Hematopoietic multipotent progenitor cell (in vitro differentiated cells): Measurements from ENCODE around the gene ATXN8OS. TPM values are rescaled to one million over a fixed set of nuclear protein-coding genes. Genes with fewer than 3 reads are reported as not detected.
A peak's percentile ranks its signal among the peaks of the same experiment; 100 is the strongest.
"Not testable (repeated sequence)": the region's sequence is repeated elsewhere in the genome, so short reads cannot be mapped to it uniquely, and the experiment has no call there.

ENCODE experiments used
- DNase-seq, 3 donors: peaks; one replicate each; pipeline ENCODE4 v3.0.0-alpha.2; 2011 to 2015; ENCODE audit warnings: low read depth in 2 of 3, low spot score in 2 of 3
- total RNA-seq: library from RNA; depleted of rRNA; stranded (reverse); fragments of >200 nt; gene quantifications from one replicate; pipeline ENCODE4 v1.2.3, GENCODE V29; 2012

The ATXN8OS gene
- not detected for total RNA-seq

DNA sequence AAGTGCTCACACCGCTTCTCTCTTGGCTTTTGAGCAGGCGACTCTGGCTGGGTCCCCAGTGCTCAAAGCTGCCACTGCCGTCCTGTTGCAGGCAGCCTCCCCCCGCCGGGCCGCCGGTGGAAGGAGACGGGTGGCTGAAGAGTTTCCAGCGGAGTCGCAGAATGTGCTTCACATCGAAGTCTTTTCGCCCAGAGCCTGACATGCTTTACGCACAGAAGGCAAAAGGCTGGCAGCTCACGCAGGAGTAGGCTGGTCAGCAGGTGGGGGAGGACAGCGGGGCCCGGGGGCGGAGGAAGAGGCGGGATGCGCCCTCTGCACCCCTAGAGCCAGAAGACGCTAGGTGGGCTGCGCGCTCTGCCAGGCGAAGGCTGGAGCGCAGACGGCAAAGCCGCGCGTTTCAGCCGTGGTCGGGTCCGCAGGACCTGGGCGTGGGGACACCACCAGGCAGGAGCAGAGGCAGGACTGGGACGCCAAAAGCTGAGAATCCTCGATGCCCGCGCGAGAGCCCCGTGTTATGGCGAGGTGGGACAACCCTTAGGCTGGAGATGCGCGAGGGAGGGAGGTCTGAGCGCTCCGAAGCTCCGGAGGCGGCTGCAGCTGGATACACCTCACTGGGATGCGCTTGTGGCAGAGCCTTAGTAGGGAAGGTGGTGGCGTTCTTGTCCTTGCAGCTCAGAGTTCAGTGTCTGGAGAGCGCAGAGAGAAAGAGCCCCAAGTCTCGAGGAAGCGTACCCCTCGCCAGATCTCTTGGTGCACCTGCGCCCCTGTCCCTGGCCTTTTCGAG lies at the start of gene ATXN8OS:
Gene ATXN8OS (plus strand): TSS at position 329 of the 784 bp plus-strand sequence.
- peak in 1 of 3 donors; percentile 0 for DNase-seq

DNA sequence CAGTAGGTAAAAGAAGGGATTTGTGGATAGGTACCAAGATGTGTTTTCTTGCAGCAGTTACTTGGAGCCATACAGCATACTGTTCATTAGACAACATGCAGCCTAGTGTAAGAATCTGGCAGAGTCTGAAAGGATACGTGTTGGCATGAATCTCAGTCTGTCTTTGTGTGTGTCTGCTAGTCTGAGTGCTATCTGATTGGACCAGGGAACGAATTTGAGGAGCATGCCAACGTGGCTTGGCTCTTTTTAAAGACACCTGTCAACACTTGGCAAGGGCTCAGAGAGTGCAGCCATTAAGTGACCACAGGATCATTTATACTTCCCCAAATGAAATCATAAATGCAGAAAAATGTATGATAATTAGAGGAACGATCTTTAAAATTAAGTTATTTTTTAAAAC lies 27.6 kb upstream of the ATXN8OS start:
- DNase-seq = no peak

DNA sequence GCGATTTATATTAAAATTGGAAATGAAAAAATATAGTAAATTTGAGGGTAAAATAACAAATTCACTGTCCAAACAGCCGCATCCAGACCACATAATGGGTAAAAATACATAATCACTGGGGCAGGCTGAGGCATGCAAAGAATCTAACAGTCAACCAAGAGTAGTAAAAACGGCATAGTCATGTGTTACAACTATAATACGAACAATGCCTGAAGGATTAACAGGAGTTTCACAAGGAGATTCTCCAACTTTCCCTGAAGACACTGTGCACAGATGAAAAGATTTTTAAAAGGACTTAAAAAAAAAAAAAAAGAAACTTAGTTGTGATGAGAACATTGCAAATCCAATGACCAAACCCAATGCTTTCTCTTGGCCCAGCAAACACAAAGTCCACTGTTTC lies 20.4 kb upstream of the ATXN8OS start:
- no peak for DNase-seq

DNA sequence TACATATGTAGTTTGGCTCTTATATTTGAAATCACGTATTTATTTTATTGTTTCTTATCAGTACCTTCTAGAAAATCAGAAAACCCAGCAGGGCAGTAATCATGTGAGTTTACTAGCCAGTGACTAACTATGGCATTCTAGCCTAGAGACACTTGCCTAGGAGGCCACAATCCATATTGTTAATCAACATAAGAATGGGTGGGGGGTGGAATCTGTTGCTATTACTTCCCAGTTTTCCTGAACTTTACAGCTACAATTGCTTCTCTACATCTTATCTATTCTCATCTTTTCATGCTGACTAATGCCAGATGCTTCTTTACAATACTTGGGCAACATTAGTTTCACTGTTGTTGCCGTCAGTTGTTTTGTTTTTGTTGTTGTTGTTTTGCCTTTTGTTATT lies 18.7 kb upstream of the ATXN8OS start:
- no peak for DNase-seq

DNA sequence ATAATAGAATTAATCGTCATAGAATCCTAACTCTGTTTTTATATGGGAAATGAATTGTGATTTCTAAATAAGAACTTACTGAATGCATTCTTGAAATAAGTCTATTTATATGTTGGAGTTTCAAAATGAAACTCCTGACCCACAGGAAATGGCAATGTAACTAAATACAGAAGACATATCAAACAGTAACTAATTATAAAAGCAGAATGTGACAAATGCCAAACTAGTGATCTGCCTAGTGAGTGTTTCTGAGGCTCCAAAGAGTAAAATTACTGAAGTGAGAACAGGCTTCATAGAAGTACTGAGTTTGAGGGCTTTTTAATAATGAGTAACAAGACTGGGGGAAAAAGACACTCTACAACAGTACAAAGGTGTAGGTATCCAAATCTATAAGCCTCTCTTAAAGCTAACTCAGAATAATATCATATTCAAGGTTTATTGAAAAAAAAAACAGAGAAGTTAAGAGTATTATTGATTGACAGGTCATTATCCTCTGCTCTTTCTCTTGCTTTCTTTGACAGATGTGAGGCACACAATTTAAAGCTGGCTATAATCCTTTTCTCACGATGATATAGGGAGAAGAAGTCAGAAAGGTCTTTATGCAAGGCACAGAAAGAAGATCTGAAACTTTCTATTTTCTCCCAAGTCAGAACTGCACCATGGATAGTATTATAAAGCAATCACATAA lies 17.4 kb upstream of the ATXN8OS start:
- no peak for DNase-seq

DNA sequence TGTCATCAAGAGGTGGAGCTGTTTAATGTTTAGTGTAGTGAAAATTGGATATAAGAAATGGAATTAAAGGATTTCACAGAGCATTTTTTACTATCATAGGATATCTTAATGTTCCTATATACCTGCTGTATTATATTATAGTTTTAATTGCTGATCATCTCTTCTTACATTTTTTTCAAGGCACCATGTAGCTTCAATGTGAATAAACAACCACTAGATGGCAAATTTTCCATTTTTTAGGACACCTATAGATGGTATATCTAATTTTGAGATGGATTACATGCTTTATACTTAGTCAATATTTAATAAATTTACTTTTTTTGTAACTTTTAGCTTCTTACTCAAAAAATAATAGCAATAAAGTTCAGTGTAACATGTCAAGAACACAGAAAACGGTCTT lies 9.0 kb upstream of the ATXN8OS start:
- no peak for DNase-seq

DNA sequence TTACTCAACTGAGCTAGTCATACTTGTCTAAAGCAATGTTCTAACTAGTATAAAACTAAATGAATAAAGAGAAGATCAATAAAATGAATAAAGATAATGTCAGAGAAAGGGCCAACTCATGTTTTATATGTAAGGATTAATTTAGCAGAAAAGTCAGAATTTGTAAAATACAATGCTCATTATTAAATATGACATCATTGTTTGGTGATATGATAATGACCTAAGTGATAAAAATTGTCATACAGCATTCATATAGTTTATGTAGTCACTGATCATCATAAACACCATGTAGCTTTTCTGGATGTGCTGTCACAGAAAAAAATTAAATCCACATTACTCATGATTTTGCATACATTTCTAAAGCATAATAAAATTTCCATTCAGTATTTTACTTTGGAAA lies 3.1 kb upstream of the ATXN8OS start:
- DNase-seq = no peak

DNA sequence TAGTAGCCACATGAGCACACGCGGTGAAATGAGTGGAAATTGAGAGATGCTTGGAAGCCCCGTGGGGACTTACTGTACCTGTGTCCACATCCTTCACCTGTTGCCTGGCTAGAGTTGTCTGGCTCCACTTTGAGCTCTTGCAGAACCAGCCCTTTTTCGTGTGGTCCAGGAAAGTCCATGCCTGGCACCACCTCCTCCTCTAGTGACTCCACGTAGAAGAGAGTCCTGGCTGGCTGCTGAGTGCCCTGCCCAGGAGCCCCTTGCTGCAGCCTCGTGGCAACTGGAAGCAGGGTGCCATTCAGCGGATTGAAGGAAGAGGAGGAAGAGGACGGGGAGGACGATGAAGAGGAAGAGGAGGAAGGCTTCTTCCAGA lies 515 bp upstream of the ATXN8OS start:
- DNase-seq = no peak

DNA sequence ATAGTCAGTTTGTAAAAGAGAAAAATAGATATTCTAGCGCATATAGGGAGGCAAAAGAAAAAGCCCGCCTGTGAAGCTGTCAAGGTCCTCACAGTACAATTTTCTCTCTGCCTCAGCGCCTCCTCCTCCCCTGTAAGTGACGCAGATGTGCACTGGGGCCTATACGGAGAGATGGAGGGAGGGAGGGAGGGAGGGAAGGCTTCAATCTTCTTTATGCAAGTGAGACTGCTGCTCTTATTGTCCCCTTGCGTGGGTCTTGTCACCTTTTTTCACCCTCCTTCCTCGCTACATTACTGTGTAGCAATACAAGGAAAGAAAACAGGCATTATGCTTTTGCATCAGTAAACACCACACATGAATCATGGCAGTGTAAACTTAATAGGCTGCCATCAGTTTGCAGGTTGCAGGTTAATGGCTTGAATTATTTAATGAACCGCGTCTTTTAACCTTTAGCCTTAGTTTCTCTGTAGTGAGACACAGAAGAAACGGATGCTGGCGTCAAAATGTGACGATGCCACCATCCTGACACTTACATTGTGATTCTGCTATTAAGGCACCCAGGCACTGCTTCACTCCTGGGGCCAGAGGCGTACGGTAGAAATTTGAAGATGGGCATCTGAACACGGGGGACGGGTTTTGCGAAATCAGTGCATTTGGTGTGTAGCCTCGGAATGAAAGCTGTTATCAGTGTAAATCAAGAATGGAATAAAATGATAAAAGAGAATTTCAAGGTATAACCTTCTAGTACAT lies 905 bp downstream of the ATXN8OS start, which contains the start of gene KLHL1:
Gene KLHL1 (minus strand): TSS at position 97 of the 750 bp plus-strand sequence. CDS start 753 bp downstream, outside the sequence.
- no peak for DNase-seq

DNA sequence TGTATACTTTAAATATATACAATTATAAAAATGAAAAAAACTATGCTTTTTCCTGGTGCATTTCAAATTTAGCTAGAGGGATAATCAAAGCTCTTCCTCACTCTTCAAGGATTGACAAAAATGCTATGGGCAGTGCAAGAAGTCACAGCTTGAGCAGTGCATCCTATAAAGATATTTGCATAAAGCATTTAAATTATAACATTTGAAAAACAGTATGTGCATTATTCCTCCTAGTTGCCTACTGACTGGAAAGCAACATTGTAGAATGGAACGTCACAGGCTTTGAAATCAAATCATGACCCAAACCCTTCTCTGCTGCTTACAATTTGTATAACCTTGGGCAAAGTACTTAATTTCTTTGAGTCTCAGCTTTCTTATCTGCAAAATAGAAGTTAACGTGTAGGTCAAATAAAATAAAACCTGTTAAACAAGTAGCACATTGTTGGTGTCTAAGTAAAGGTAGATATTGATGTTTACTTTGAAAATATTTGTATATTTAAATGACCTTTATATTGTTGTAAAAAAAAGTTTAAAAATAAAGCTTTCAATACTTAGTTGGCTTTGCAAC lies 9.8 kb downstream of the ATXN8OS start:
- DNase-seq = no peak

DNA sequence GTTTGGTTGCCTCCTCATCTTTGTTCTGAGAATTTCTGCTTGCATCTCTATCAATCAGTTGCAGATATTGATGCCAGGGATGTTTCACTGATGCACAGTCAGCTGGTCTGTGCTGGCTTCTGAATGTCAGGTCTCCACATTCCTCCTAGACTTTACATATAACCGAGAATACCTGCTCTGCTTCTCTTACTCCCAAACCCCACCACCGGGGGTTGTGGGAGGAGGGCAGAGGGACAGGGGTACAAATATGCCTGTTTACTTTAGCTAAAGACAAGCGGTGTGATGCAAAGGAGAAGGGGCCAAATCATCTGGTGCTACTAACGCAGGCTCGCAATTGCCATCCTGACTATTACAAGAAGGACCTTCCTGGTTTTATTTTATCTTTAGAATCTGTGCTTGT lies 18.1 kb downstream of the ATXN8OS start:
- no peak for DNase-seq

DNA sequence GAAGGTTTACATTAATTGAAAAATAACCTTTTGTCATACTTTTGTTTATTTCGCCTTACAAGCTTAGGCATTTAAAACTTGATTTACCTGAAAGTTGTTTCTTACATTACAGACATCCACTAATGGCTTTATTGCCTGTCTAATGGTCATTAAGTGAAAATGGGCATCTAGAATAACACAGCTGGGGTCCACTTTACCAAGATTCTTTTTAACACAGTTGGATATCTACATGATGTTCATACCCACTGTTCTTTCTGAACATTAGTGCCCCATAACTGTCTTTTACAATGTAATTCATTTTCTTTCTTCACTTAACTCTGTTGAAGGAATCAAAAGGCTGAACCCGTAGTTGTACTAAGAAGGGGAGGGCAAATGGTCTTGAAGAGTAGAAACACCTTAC lies 20.5 kb downstream of the ATXN8OS start:
- no peak for DNase-seq

DNA sequence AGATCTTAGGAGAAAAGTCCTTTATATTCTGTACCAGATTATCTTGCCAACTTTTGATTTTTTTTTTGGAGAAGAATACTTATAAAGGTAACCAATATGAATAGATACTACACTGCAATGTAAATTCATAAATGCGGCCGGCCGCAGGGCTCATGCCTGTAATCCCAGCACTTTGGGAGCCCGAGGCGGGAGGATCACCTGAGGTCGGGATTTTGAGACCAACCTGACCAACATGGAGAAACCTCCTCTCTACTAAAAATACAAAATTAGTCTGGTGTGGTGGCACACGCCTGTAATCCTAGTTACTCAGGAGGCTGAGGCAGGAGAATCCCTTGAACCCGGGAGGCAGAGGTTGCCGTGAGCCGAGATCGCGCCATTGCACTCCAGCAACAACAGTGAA lies 35.0 kb downstream of the ATXN8OS start:
- not testable (repeated sequence) for DNase-seq

DNA sequence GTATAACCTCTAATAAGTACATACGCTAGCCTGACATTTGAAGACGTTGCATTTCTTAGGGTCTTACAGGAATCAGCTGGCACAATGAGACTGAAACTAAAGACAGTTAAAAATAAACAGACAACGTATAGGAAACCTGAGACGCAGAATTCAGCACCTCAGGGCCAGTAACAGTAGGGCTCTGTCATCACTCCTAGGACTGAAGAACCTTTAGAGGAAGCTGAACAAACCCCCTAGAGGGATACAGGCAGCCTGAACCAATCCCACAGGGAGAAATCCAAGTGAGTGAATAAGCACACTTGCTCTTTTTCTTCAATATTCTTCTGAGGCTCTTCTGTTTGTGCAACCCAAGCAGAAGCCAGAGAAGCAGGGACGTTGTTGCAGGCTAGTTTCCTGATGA lies 54.5 kb downstream of the ATXN8OS start:
- no peak for DNase-seq

DNA sequence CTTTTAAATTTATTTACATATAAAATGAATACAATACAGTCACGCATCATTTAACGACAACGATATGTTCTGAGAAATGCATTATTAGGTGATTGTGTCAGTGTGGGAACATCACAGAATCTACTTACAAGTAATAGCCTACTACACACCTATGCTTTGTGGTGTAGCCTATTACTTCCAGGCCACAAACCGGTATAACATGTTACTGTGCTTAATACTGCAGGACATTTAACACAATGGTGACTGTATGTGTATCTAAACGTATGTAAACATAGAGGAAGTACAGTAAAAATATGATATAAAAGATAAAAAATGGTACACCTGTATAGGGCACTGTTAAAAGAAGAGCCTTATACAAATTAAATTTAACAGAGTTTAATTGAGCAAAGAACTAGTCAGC lies 63.1 kb downstream of the ATXN8OS start:
- DNase-seq = no peak

DNA sequence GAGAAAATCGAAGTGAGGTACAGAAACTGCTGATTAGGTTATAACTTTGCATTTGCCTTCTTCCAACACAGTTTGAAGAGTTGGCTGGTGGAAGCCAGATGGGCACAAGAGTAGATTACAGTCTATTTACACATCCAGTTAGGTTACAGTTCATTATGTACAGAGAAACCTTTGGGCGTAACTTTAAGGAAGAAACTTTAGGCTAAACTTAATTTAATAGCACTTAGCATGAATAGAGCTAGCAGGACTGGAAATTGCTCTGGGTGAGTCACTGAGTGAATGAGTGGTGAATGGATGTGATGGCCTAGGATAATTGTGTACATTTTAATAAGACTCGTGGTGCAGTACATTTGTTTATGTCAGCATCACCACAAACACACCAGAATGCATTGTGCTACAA lies 63.5 kb downstream of the ATXN8OS start:
- DNase-seq = no peak

DNA sequence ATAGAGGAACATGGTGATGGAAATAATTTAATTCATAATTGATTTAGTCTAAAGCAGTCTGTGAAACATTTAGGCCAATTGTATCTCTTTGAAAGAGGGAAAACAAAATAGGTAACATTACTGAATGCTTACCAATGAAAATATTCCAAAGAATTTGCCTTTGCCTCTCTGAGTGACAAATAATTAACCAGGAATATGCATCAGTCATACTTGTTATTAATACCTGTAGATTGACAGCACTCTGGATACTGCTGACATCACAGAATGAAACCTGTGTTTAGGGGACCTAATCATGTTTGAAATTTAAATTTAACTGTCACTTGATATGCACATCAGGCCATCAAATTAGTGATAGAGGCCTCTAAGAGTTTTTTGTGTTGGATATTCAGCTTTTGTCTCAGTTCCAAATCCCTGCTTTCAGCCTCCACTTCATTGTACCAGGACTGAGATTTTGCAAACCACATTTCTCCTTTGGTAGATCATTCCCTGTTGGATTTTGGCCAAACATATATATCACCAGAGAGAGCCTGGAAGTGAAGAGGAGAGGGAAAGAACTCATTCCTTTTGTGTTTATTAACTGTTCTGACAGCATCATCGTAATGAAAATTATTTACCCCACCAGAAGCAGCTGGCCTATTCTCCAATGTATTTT lies 65.4 kb downstream of the ATXN8OS start:
- DNase-seq = no peak

DNA sequence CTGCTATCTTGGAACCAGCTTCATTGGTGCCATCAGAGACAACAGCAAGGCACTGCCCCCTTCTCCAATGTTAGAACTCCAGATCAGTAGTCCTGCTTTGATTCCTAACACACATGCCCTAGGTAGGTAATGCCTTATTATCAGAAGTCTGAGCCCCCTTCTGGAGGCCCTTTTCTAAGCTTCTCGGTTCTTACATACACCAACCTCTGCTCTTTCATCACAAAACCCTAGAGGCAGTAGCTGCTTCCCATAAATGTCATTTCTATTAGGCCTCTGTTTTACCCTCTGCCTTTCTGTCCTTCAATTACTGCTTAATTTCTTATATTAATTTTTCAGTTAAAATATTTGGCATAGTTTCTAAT lies 66.0 kb downstream of the ATXN8OS start:
- DNase-seq = no peak

DNA sequence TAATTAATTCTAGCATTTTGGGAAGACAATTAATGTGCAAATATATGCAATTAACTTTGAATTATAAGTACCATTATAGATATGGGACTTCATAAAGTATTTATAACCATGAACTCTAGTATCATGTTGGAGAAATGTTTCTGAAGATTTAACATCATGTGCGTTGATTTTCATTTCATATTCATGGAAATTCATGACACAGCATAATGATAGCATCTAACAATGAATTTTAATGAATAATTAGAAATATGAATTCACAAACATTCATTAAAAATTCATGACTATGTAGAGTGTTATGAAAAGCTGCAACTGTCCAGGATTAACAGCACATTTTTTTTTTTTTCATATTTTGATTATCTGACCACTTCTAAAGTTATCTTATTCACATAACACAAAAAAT lies 70.7 kb downstream of the ATXN8OS start:
- DNase-seq = no peak
